ENCODE results near the gene CPNE9. TPM values are rescaled to one million over a fixed set of nuclear protein-coding genes. Genes with fewer than 3 reads are reported as not detected.

CPNE9 gene, protein sequence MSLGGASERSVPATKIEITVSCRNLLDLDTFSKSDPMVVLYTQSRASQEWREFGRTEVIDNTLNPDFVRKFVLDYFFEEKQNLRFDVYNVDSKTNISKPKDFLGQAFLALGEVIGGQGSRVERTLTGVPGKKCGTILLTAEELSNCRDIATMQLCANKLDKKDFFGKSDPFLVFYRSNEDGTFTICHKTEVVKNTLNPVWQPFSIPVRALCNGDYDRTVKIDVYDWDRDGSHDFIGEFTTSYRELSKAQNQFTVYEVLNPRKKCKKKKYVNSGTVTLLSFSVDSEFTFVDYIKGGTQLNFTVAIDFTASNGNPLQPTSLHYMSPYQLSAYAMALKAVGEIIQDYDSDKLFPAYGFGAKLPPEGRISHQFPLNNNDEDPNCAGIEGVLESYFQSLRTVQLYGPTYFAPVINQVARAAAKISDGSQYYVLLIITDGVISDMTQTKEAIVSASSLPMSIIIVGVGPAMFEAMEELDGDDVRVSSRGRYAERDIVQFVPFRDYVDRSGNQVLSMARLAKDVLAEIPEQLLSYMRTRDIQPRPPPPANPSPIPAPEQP
- total RNA-seq (2021; fragmentation: NEBNext Ultra II Directional; extraction: Animal tissue kit (Norgen Biotek cat#: 25700)) = 4.4 and 4.8 TPM in 2 replicates
- polyA plus RNA-seq (2011; rRNA removed) = 6.0 and 7.1 TPM in 2 replicates
- polyA plus RNA-seq (2011; cell fraction: cytosol; rRNA removed) = 6.7 TPM
- 24.1 TPM for polyA plus RNA-seq (2011; cell fraction: nucleus; rRNA removed)
- 5.7 to 9.0 TPM (median 7.4 TPM) in 4 replicates for polyA plus RNA-seq (2012, experiment 1 of 2)
- polyA plus RNA-seq (2012, experiment 2 of 2) = 4.7 TPM
- 3.6 TPM for polyA plus RNA-seq (2013, experiment 1 of 2)
- 3.5 TPM for polyA plus RNA-seq (2013, experiment 2 of 2)
- 5.5 and 6.8 TPM in 2 replicates for polyA minus RNA-seq (2011; rRNA and poly(A)+ RNA removed)
- polyA minus RNA-seq (2011; cell fraction: cytosol; rRNA and poly(A)+ RNA removed) = 2.9 TPM
- polyA minus RNA-seq (2011; cell fraction: nucleus; rRNA and poly(A)+ RNA removed) = 1.7 TPM
- long read RNA-seq, experiment 1, partial matches to known transcripts = 3 of 8 reads
- long read RNA-seq, experiment 1, other reads (novel, unspliced or antisense) = 5 of 8 reads
- long read RNA-seq, experiment 2, partial matches to known transcripts = 3 of 6 reads
- long read RNA-seq, experiment 2, other reads (novel, unspliced or antisense) = 3 of 6 reads

GRCh38 chr3:9703736-9704346, at the start of gene CPNE9:
CPNE9 (plus strand) TSS chr3:9703833; CDS start chr3:9703997, 164 bp downstream.
- peaks cover 0 to 6% of the 10 kb centered on the region in 2 experiments for H4K20me1 ChIP-seq (replicated peaks in 1 of 2; ENCODE audit: control insufficient read depth in 1 of 2, insufficient read depth in 2 of 2, low read length in 2 of 2)
- no peak within 1 kb of the TSS for H2AK5ac ChIP-seq (ENCODE audit: low read depth, low read length)
- no peak within 1 kb of the TSS for H2BK12ac ChIP-seq (ENCODE audit: low read depth, low read length)
- no peak within 1 kb of the TSS for H3K27ac ChIP-seq (ENCODE audit: low read depth, low read length)
- no peaks in the 10 kb centered on the region; a peak in 2 of 8 replicates for H3K36me3 ChIP-seq (ENCODE audit: control insufficient read depth in 2 of 4, insufficient read depth in 4 of 4, low read length in 3 of 4)
- H2BK120ac ChIP-seq (replicated peaks; ENCODE audit: low read depth, low read length) = no peak within 1 kb of the TSS
- peaks cover 0 to 23% (median 11%) of the 10 kb centered on the region in 4 experiments; a peak in 5 of 7 replicates for H3K27me3 ChIP-seq (replicated peaks in 1 of 4; ENCODE audit: control insufficient read depth in 3 of 4, extremely low read depth in 1 of 4, insufficient read depth in 3 of 4, low read length in 3 of 4)
- no peak within 1 kb of the TSS for H2BK5ac ChIP-seq (ENCODE audit: low read depth, low read length)
- no peak within 1 kb of the TSS for H2BK15ac ChIP-seq (ENCODE audit: low read length)
- H2AFZ ChIP-seq (ENCODE audit: low read length) = no peak within 1 kb of the TSS
- H4K5ac ChIP-seq (ENCODE audit: insufficient read length, low read depth, low read length) = no peak within 1 kb of the TSS
- ChIA-PET CTCF (ENCODE audit: partially characterized antibody) (interaction anchor here (1.0 to 7.7 kb wide), 5 partner anchors 10 to 202 kb away, joined by 3 to 43 read pairs (median 4); no protein-coding TSS in a partner anchor), POLR2A (ENCODE audit: partially characterized antibody) (interaction anchor here (0.6 to 1.7 kb wide), 3 partner anchors 9 to 235 kb away, joined by 3 to 4 read pairs (median 3); no protein-coding TSS in a partner anchor)
- FAIRE-seq = no peak
- H2BK20ac ChIP-seq (ENCODE audit: low read length) = no peak within 1 kb of the TSS
- peak within 1 kb of the TSS; percentile 55 to 66 (median 60); a peak in 7 of 8 replicates for H3K4me3 ChIP-seq (ENCODE audit: extremely low read depth in 1 of 4, insufficient read depth in 2 of 4, low read depth in 3 of 4, low read length in 4 of 4)
- no peaks in the 10 kb centered on the region for H3K79me2 ChIP-seq (ENCODE audit: control insufficient read depth in 1 of 2, insufficient read depth in 2 of 2, low read length in 2 of 2)
- peak in 1 of 2 experiments; percentile 69 for DNase-seq (ENCODE audit: low read depth in 1 of 2, low spot score in 2 of 2)
- peaks cover 0 to 9% (median 5%) of the 10 kb centered on the region in 4 experiments; a peak in 5 of 7 replicates for H3K4me1 ChIP-seq (replicated peaks in 1 of 4; ENCODE audit: control insufficient read depth in 3 of 4, insufficient read depth in 4 of 4, low read length in 3 of 4)
- H3K79me1 ChIP-seq (ENCODE audit: low read depth, low read length) = no peaks in the 10 kb centered on the region
- no peak within 1 kb of the TSS for H3K56ac ChIP-seq (replicated peaks; ENCODE audit: insufficient read length, low read depth, low read length)
- 6% methylated on average over 31 of the region's 56 CpGs; no CpG with 5 or more reads in 1 of the 2 experiments for WGBS, 2 experiments (ENCODE audit: extremely low coverage in 1 of 2, insufficient coverage in 1 of 2, insufficient read length in 1 of 2, insufficient replicate concordance in 2 of 2, low coverage in 1 of 2, low lambda C conversion rate in 2 of 2, missing lambda C conversion rate in 1 of 2)
- peaks cover 15% of the 10 kb centered on the region; the same call in 1 of the 2 replicates for H3K23me2 ChIP-seq (ENCODE audit: low read depth, low read length)
- peak within 1 kb of the TSS; percentile 90 to 98 for H3K4me2 ChIP-seq (ENCODE audit: insufficient read depth in 1 of 2, low read depth in 2 of 2, low read length in 2 of 2)
- no peak within 1 kb of the TSS for H3K4ac ChIP-seq (replicated peaks; ENCODE audit: insufficient read length, low read depth, low read length)
- no peak within 1 kb of the TSS for H3K23ac ChIP-seq (ENCODE audit: insufficient read length)
- no peak within 1 kb of the TSS for H3K14ac ChIP-seq (ENCODE audit: insufficient read length)
- no peak within 1 kb of the TSS for H3K18ac ChIP-seq (ENCODE audit: extremely low read depth, low read length)
- H4K8ac ChIP-seq (ENCODE audit: extremely low read depth, insufficient read depth, low read length) = peak within 1 kb of the TSS; percentile 82
- H4K91ac ChIP-seq (replicated peaks; ENCODE audit: insufficient read length, low read length) = no peak within 1 kb of the TSS
- no peaks in the 10 kb centered on the region for H3K9me3 ChIP-seq (ENCODE audit: insufficient read depth in 2 of 2, low read depth in 1 of 2, low read length in 1 of 2)
- H3K9ac ChIP-seq (replicated peaks in 1 of 4; ENCODE audit: extremely low read depth in 1 of 4, low read depth in 3 of 4, low read length in 3 of 4) = peak within 1 kb of the TSS in 1 of 4 experiments; percentile 41; a peak in 2 of 7 replicates
- TF ChIP-seq BRCA1 (IDR thresholded peaks at IDR 0.05; ENCODE audit: low read depth, low read length) (no peak), KDM5A (IDR thresholded peaks at IDR 0.05; ENCODE audit: low read length) (no peak), CEBPB (IDR thresholded peaks at IDR 0.05; ENCODE audit: low read depth, low read length) (no peak)
- TF ChIP-seq, protein P1, sequence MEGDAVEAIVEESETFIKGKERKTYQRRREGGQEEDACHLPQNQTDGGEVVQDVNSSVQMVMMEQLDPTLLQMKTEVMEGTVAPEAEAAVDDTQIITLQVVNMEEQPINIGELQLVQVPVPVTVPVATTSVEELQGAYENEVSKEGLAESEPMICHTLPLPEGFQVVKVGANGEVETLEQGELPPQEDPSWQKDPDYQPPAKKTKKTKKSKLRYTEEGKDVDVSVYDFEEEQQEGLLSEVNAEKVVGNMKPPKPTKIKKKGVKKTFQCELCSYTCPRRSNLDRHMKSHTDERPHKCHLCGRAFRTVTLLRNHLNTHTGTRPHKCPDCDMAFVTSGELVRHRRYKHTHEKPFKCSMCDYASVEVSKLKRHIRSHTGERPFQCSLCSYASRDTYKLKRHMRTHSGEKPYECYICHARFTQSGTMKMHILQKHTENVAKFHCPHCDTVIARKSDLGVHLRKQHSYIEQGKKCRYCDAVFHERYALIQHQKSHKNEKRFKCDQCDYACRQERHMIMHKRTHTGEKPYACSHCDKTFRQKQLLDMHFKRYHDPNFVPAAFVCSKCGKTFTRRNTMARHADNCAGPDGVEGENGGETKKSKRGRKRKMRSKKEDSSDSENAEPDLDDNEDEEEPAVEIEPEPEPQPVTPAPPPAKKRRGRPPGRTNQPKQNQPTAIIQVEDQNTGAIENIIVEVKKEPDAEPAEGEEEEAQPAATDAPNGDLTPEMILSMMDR (IDR thresholded peaks at IDR 0.05; ENCODE audit: control extremely low read depth in 1 of 3, insufficient read depth in 1 of 3, low read depth in 1 of 3, low read length in 3 of 3) = no peak
